Lower leg skin (tissue), 3 donors: Measurements from ENCODE around the gene NTNG1.
"Not testable (repeated sequence)": the region's sequence is repeated elsewhere in the genome, so short reads cannot be mapped to it uniquely, and the experiment has no call there.

ENCODE experiments used
- POLR2A ChIP-seq, 2 donors: fragments of 450-650 bp; IDR thresholded peaks; one replicate each; pipeline ENCODE4 v1.6.1; 2016 to 2017; ENCODE audit warnings: antibody characterized with exemption in 2 of 2, mild to moderate bottlenecking in 1 of 2, moderate library complexity in 1 of 2
- TF ChIP-seq, protein P1 (sequence below), 3 donors: fragments of 450-650 bp; IDR thresholded peaks; one replicate each; pipeline ENCODE4 v1.5.1; 2016; ENCODE audit warnings: antibody characterized with exemption in 3 of 3, mild to moderate bottlenecking in 3 of 3, moderate library complexity in 2 of 3

GRCh38 chr1:107164901-107165300 lies 24.1 kb downstream of the NTNG1 start:
- TF ChIP-seq, protein P1, sequence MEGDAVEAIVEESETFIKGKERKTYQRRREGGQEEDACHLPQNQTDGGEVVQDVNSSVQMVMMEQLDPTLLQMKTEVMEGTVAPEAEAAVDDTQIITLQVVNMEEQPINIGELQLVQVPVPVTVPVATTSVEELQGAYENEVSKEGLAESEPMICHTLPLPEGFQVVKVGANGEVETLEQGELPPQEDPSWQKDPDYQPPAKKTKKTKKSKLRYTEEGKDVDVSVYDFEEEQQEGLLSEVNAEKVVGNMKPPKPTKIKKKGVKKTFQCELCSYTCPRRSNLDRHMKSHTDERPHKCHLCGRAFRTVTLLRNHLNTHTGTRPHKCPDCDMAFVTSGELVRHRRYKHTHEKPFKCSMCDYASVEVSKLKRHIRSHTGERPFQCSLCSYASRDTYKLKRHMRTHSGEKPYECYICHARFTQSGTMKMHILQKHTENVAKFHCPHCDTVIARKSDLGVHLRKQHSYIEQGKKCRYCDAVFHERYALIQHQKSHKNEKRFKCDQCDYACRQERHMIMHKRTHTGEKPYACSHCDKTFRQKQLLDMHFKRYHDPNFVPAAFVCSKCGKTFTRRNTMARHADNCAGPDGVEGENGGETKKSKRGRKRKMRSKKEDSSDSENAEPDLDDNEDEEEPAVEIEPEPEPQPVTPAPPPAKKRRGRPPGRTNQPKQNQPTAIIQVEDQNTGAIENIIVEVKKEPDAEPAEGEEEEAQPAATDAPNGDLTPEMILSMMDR (IDR thresholded peaks at IDR 0.05) = not testable (repeated sequence)
- TF ChIP-seq POLR2A (IDR thresholded peaks at IDR 0.05) = not testable (repeated sequence)
